ENCODE measurements around the gene COL1A1. TPM values are rescaled to one million over a fixed set of nuclear protein-coding genes. Genes with fewer than 3 reads are reported as not detected.

Gene COL1A1
- total and polyA plus RNA-seq, 9 donors = 71.2 to 1,087 (median 523) TPM

GRCh38 chr17:50205111-50205962 is 3.9 kb upstream of the COL1A1 start:
- WGBS, 3 donors = 15 to 21% (median 18%) methylated on average over 10 of the region's 10 CpGs
- H3K4me1 ChIP-seq (ENCODE audit: insufficient read depth) = peaks cover 36% of the 10 kb centered on the region
- TF ChIP-seq CTCF (IDR thresholded peaks at IDR 0.05) (no peak), POLR2A (IDR thresholded peaks at IDR 0.05) (no peak), EP300 (IDR thresholded peaks at IDR 0.05) (no peak)
- no peaks in the 10 kb centered on the region for H3K36me3 ChIP-seq
- H3K27me3 ChIP-seq = no peaks in the 10 kb centered on the region
- H3K27ac ChIP-seq = peak overlapping the region; percentile 70 to 95
- intact Hi-C loops (cut with DNase I) = no loop called here
- peak; percentile 69 to 74 (median 73) for DNase-seq
- no peak overlapping the region for H3K4me3 ChIP-seq
- H3K9me3 ChIP-seq = no peaks in the 10 kb centered on the region

GRCh38 chr17:50204431-50204830 is 3.0 kb upstream of the COL1A1 start:
- peak in 4 of 5 donors; percentile 18 to 35 (median 32) for DNase-seq
- H3K4me3 ChIP-seq = no peak overlapping the region
- peaks cover 32% of the 10 kb centered on the region for H3K4me1 ChIP-seq (ENCODE audit: insufficient read depth)
- WGBS, 3 donors = 75 to 84% (median 83%) methylated on average over 3 of the region's 3 CpGs
- intact Hi-C loops (cut with DNase I) = no loop called here
- no peak for TF ChIP-seq CTCF (IDR thresholded peaks at IDR 0.05)
- TF ChIP-seq POLR2A (IDR thresholded peaks at IDR 0.05) = no peak
- TF ChIP-seq EP300 (IDR thresholded peaks at IDR 0.05) = no peak
- peak overlapping the region in 1 of 2 donors; percentile 95 for H3K27ac ChIP-seq
- no peaks in the 10 kb centered on the region for H3K27me3 ChIP-seq
- no peaks in the 10 kb centered on the region for H3K9me3 ChIP-seq
- H3K36me3 ChIP-seq = no peaks in the 10 kb centered on the region

GRCh38 chr17:50203604-50204345 is 2.3 kb upstream of the COL1A1 start:
- DNase-seq = peak in 4 of 5 donors; percentile 44 to 61 (median 59)
- H3K27me3 ChIP-seq = no peaks in the 10 kb centered on the region
- 35 to 43% (median 42%) methylated on average over 13 of the region's 13 CpGs for WGBS, 3 donors
- H3K36me3 ChIP-seq = no peaks in the 10 kb centered on the region
- intact Hi-C loops (cut with DNase I) = no loop called here
- peak overlapping the region; percentile 16 to 95 for H3K27ac ChIP-seq
- H3K9me3 ChIP-seq = no peaks in the 10 kb centered on the region
- H3K4me1 ChIP-seq (ENCODE audit: insufficient read depth) = peaks cover 28% of the 10 kb centered on the region
- H3K4me3 ChIP-seq = no peak overlapping the region
- no peak for TF ChIP-seq CTCF (IDR thresholded peaks at IDR 0.05)
- TF ChIP-seq EP300 (IDR thresholded peaks at IDR 0.05) = no peak
- TF ChIP-seq POLR2A (IDR thresholded peaks at IDR 0.05) = no peak

- Histone ChIP-seq H3K4me3 (no peak overlapping the region), H3K9me3 (no peaks in the 10 kb centered on the region), H3K27ac (peak overlapping the region; percentile 16 to 95), H3K27me3 (no peaks in the 10 kb centered on the region), H3K36me3 (no peaks in the 10 kb centered on the region), H3K4me1 (ENCODE audit: insufficient read depth) (peaks cover 27% of the 10 kb centered on the region)
- 8 to 11% (median 9%) methylated on average over 14 of the region's 14 CpGs for WGBS, 3 donors
- intact Hi-C loops (cut with DNase I) = no loop called here
- peak in 3 of 5 donors; percentile 52 to 67 (median 60) for DNase-seq
- TF ChIP-seq CTCF (IDR thresholded peaks at IDR 0.05) = no peak
- no peak for TF ChIP-seq POLR2A (IDR thresholded peaks at IDR 0.05)
- no peak for TF ChIP-seq EP300 (IDR thresholded peaks at IDR 0.05)
Measured at GRCh38 chr17:50203086-50203485, 1.7 kb upstream of the COL1A1 start.

Data from ovary (tissue), 9 donors.